ENCODE results near the gene ALDH1B1. TPM values are rescaled to one million over a fixed set of nuclear protein-coding genes. Genes with fewer than 3 reads are reported as not detected.

ALDH1B1 gene
- total and polyA plus RNA-seq, 2 of the 13 experiments (the other 11 are each of a cell fraction or from before 2014, with no cell fraction given) = 45.1 to 125 TPM

DNA sequence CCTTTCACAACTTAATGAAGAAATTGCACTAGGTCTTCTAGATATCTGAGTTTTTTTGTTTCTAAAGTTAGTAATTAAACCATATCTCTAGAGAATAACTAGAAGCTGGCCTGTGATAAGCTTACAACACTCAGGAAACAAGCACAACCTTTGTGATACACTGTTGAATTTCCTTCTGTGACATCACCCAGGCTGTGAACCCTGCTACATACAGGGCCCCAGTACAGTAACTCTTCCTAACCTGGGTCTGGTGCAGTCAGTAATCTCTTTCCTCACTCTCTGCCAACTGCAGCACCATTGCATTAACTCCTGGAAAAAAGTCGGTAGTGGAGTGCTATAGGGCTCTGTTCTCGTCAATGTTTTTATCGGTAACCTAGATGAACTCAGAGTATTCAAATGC is 42.4 kb downstream of the ALDH1B1 start (continued):
- TF ChIP-seq DR1 (CRISPR knock-in tag; IDR thresholded peaks at IDR 0.05) (no peak), CEBPG (CRISPR knock-in tag; IDR thresholded peaks at IDR 0.05) (peak; percentile 50; the same call in 1 of the 2 replicates), SMAD9 (CRISPR knock-in tag; IDR thresholded peaks at IDR 0.05) (no peak), ZNF143 (CRISPR knock-in tag; IDR thresholded peaks at IDR 0.05) (no peak), SRY (CRISPR knock-in tag; IDR thresholded peaks at IDR 0.05) (no peak), ZNF713 (CRISPR knock-in tag; IDR thresholded peaks at IDR 0.05) (no peak), CHD2 (IDR thresholded peaks at IDR 0.05; ENCODE audit: low read depth, low read length) (no peak), EEA1 (CRISPR knock-in tag; IDR thresholded peaks at IDR 0.05; ENCODE audit: borderline replicate concordance) (no peak), SUZ12 (IDR thresholded peaks at IDR 0.05; ENCODE audit: low read depth, low read length) (no peak), RFXAP (CRISPR knock-in tag; IDR thresholded peaks at IDR 0.05; ENCODE audit: borderline replicate concordance) (no peak), RBM22 (optimal IDR thresholded peaks at IDR 0.05; ENCODE audit: low read length) (no peak), SP140L (CRISPR knock-in tag; IDR thresholded peaks at IDR 0.05; ENCODE audit: borderline replicate concordance) (no peak), PHF21A (CRISPR knock-in tag; IDR thresholded peaks at IDR 0.05) (no peak), ZMYM3 (CRISPR knock-in tag; IDR thresholded peaks at IDR 0.05) (no peak), ZNF567 (CRISPR knock-in tag; IDR thresholded peaks at IDR 0.05; ENCODE audit: borderline replicate concordance) (no peak), KDM5A (IDR thresholded peaks at IDR 0.05; ENCODE audit: borderline replicate concordance, low read length) (no peak), KLF13 (CRISPR knock-in tag; IDR thresholded peaks at IDR 0.05) (no peak), ZNF850 (CRISPR knock-in tag; conservative IDR thresholded peaks at IDR 0.05) (no peak), HNF4A (CRISPR knock-in tag; IDR thresholded peaks at IDR 0.05) (peak; percentile 19; the same call in 1 of the 2 replicates), SAP130 (CRISPR knock-in tag; IDR thresholded peaks at IDR 0.05; ENCODE audit: low read depth) (peak; percentile 41), TAF15 (IDR thresholded peaks at IDR 0.05; ENCODE audit: low read depth, low read length, poor library complexity, severe bottlenecking) (no peak), PRMT3 (CRISPR knock-in tag; IDR thresholded peaks at IDR 0.05; ENCODE audit: borderline replicate concordance, low read depth) (no peak)
- TF ChIP-seq, protein P1, sequence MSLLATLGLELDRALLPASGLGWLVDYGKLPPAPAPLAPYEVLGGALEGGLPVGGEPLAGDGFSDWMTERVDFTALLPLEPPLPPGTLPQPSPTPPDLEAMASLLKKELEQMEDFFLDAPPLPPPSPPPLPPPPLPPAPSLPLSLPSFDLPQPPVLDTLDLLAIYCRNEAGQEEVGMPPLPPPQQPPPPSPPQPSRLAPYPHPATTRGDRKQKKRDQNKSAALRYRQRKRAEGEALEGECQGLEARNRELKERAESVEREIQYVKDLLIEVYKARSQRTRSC (CRISPR knock-in tag; IDR thresholded peaks at IDR 0.05; ENCODE audit: low read depth) = no peak
- TF ChIP-seq, protein P2, sequence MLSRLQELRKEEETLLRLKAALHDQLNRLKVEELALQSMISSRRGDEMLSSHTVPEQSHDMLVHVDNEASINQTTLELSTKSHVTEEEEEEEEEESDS (CRISPR knock-in tag; IDR thresholded peaks at IDR 0.05; ENCODE audit: borderline replicate concordance) = no peak
- TF ChIP-seq, protein P3, sequence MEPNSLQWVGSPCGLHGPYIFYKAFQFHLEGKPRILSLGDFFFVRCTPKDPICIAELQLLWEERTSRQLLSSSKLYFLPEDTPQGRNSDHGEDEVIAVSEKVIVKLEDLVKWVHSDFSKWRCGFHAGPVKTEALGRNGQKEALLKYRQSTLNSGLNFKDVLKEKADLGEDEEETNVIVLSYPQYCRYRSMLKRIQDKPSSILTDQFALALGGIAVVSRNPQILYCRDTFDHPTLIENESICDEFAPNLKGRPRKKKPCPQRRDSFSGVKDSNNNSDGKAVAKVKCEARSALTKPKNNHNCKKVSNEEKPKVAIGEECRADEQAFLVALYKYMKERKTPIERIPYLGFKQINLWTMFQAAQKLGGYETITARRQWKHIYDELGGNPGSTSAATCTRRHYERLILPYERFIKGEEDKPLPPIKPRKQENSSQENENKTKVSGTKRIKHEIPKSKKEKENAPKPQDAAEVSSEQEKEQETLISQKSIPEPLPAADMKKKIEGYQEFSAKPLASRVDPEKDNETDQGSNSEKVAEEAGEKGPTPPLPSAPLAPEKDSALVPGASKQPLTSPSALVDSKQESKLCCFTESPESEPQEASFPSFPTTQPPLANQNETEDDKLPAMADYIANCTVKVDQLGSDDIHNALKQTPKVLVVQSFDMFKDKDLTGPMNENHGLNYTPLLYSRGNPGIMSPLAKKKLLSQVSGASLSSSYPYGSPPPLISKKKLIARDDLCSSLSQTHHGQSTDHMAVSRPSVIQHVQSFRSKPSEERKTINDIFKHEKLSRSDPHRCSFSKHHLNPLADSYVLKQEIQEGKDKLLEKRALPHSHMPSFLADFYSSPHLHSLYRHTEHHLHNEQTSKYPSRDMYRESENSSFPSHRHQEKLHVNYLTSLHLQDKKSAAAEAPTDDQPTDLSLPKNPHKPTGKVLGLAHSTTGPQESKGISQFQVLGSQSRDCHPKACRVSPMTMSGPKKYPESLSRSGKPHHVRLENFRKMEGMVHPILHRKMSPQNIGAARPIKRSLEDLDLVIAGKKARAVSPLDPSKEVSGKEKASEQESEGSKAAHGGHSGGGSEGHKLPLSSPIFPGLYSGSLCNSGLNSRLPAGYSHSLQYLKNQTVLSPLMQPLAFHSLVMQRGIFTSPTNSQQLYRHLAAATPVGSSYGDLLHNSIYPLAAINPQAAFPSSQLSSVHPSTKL (CRISPR knock-in tag; IDR thresholded peaks at IDR 0.05) = 0 out of 2 replicates have a peak, but pooled peaks have one; percentile 9
- TF ChIP-seq, protein P4, sequence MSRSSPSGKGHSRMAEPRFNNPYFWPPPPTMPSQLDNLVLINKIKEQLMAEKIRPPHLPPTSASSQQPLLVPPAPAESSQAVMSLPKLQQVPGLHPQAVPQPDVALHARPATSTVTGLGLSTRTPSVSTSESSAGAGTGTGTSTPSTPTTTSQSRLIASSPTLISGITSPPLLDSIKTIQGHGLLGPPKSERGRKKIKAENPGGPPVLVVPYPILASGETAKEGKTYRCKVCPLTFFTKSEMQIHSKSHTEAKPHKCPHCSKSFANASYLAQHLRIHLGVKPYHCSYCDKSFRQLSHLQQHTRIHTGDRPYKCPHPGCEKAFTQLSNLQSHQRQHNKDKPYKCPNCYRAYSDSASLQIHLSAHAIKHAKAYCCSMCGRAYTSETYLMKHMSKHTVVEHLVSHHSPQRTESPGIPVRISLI (CRISPR knock-in tag; IDR thresholded peaks at IDR 0.05; ENCODE audit: borderline replicate concordance) = no peak
- TF ChIP-seq, protein P5, sequence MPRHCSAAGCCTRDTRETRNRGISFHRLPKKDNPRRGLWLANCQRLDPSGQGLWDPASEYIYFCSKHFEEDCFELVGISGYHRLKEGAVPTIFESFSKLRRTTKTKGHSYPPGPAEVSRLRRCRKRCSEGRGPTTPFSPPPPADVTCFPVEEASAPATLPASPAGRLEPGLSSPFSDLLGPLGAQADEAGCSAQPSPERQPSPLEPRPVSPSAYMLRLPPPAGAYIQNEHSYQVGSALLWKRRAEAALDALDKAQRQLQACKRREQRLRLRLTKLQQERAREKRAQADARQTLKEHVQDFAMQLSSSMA (CRISPR knock-in tag; IDR thresholded peaks at IDR 0.05) = no peak

Measured in HepG2 (cell line).